CD4-positive, alpha-beta T cell treated with Interleukin-21 for 1 hour (primary cell): ENCODE data around the gene BCS1L.

ENCODE experiments used
- DNase-seq: peaks from one replicate; pipeline ENCODE4 v3.0.0-alpha.2; 2020

BCS1L gene

GRCh38 chr2:218659258-218659987 lies at the start of gene BCS1L, which contains the start of gene ZNF142:
BCS1L (plus strand) TSS chr2:218659683; CDS start chr2:218660988, 1,305 bp downstream.
ZNF142 (minus strand) TSS chr2:218659623; CDS start chr2:218656429, 3,194 bp downstream.
- DNase-seq: peak; percentile 94

DNA sequence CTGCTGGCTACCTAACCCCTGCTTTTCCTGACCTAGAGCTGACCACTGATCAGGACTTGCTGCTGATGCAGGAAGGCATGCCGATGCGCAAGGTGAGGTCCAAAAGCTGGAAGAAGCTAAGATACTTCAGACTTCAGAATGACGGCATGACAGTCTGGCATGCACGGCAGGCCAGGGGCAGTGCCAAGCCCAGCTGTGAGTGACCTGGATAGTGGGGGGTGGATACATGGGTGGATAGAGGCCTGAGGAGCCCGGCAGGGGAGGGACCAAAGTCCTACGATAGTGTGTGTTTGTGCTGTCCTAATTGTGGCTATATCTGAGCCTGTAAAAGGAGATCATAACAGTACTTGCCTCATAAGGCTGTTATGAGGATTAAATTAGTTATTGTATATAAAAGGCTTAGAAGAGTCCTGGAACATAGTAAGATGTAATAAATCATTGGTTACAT lies 43.6 kb upstream of the BCS1L start:
- DNase-seq: no peak

DNA sequence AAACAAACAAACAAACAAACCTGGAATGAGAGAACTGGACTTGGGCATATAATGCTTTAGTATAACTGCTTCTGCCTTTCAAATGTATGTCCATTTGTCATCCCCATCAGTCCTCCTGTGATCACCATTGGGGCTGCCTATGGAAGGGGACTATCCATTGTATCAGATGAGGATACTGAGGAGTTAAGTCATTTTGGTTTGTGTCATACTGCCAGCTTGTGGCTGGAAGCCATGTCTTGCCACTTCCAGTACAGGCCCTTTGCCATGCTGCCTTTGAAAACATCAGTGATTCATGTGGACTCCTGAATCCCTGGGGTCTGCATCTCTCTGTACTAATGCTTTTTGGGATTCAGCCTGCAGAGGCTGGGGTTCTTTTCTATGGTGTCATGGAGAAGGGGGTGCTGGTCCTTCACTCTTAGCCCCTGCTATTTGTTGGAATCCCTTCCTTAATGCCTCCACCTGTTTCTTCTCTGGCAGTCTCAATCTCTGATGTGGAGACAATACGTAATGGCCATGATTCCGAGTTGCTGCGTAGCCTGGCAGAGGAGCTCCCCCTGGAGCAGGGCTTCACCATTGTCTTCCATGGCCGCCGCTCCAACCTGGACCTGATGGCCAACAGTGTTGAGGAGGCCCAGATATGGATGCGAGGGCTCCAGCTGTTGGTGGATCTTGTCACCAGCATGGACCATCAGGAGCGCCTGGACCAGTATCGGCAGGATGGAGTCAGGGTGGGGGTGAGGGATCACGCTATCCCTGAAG lies 41.2 kb upstream of the BCS1L start:
- no peak for DNase-seq

DNA sequence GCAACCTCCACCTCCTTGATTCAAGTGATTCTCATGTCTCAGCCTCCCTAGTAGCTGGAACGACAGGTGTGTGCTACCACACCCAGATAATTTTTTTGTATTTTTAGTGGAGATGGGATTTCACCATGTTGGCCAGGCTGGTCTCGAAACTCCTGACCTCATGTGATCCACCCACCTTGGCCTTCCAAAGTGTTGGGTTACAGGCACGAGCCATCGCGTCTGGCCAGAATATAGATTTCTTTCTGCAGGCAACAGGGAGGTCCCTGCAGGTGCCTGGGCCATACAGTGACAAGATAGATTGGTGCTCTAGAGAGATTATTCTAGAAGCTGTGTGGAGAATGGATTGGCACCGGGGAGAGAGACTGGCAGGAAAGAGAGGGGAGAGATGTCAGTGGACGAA lies 38.5 kb upstream of the BCS1L start:
- no peak for DNase-seq

GRCh38 chr2:218622606-218623365 lies 36.7 kb upstream of the BCS1L start:
- no peak for DNase-seq

GRCh38 chr2:218623366-218623705 lies 36.1 kb upstream of the BCS1L start:
- DNase-seq: no peak

DNA sequence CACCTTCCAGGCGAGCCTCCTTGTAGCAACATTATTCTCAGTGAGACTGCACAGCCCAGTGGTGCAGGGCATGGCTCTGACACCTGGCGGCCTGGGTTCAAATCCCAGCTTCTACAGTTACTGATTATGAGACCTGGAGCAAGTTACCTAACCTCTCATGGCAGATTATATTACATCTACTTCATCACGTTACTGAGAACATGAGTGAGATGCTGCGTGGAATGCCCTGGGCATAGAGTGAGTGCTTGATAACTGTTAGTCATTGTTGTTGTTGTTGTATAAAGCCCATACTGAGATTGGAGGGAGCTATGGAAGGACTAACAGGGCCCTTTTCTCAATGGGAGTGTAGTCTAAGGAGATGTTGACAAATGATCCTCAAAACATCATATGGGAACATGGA lies 33.1 kb upstream of the BCS1L start:
- no peak for DNase-seq

GRCh38 chr2:218627939-218628338 lies 31.5 kb upstream of the BCS1L start:
- DNase-seq: no peak

DNA sequence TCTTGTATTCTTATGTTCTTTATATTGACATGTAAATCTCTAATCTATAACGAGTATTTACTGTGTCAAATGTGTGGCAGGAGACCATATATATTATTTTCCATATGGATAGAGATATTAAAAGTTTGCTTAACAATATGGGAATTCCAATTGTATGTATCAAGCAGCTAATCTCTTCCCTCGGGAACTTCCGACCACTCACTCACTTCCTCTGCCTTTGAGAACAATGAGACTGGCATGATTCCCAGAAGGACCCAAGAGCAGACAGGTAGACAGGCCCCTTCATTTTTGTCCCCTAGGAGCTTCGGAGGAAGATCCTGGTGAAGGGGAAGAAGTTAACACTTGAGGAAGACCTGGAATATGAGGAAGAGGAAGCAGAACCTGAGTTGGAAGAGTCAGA lies 27.6 kb upstream of the BCS1L start:
- DNase-seq: no peak

- no peak for DNase-seq
These were observed 23.8 kb upstream of the BCS1L start for GRCh38 chr2:218635719-218636118.

GRCh38 chr2:218638372-218638771 lies 21.1 kb upstream of the BCS1L start:
- DNase-seq: no peak

DNA sequence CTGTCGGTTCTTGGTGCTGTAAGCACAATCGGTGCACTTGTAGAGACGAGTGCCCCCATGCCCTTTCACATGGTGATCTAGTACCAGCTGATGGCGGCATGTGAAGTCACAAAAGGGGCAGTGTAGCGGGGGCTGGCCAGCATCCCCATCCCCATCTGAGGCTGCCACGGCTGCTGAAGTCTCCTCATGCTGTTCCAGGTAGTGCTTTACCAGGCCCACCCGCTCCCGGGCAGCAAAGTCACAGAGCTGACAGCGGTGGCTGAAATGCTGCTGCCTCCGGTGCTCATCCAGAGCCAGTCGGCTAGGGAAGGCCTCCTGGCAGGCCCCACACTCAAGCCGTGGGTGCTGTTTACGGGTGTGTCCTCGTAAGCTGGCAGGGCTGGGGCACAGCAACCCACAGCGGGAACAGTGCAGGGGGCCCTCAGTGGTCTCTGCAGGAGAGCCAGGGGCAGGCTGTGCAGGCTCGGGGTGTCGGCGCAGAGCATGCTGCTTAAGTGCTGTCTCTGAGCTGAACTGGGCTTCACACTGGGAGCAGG lies 17.3 kb upstream of the BCS1L start:
- DNase-seq: no peak

DNA sequence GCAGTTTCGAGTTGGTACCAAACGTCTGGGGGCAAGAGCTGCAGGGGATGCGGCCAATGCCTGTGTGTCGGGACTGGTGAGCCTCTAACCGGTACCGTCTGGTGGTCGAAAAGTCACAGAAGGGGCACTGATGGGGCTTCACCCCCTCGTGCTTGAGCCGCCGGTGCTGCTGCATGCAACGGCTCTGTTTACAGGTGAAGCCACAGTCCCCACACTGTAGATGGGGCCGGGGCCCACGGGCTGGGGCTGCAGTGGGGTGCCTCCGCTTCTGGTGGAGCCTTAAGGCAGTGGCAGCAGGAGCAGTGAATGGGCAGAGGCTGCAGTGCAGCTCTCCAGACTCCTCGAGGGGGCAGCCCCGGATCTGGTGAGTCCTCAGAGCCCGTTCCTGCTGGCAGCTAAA lies 16.7 kb upstream of the BCS1L start:
- no peak for DNase-seq

GRCh38 chr2:218643751-218644310 lies 15.7 kb upstream of the BCS1L start:
- DNase-seq: no peak

DNA sequence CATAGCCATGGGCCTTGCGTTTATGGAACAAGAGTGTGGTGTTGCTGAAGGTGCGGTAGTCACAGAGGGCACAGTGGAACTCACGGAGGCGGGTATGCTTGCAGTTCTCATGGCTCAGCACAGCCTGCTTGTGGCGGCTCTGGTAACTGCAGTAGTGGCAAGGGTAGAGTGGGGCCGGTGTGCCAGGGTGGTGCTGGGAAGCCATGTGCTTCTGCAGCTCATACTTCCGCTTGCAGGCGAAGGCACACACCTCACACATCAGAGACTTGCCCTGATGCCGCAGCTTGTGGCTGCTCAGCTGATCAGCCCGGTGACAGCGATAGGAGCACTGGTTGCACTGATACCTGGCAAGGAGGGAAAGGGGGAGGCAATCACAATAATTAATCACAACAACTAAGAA lies 14.8 kb upstream of the BCS1L start:
- no peak for DNase-seq

DNA sequence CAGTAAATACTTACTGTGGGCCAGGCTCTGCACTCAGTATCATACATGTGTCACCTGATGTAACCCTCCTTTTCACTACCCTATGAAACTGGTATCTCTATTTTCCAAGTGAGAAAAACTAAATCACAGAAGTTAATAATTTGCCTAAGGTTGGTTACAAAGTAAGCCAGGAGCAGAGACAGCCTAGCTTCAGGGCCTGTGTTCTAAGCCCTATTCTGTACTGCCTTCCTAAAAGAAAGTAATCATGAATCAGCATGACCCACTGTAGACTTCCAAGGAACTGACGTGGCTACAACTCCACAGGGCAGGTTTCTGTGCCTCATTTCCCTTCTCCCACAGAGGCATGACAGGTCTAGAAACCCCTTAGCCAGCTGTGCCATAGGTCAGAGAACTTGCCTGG lies 14.4 kb upstream of the BCS1L start:
- no peak for DNase-seq

GRCh38 chr2:218648088-218648786 lies 11.2 kb upstream of the BCS1L start:
- DNase-seq: peak; percentile 62

GRCh38 chr2:218648787-218649100 lies 10.7 kb upstream of the BCS1L start:
- DNase-seq: no peak

GRCh38 chr2:218655751-218656150 lies 3.7 kb upstream of the BCS1L start:
- DNase-seq: no peak

- DNase-seq: peak; percentile 45
These were observed 719 bp upstream of the BCS1L start for GRCh38 chr2:218658671-218659257.

- no peak for DNase-seq
These were observed 490 bp downstream of the BCS1L start for GRCh38 chr2:218659988-218660358.

DNA sequence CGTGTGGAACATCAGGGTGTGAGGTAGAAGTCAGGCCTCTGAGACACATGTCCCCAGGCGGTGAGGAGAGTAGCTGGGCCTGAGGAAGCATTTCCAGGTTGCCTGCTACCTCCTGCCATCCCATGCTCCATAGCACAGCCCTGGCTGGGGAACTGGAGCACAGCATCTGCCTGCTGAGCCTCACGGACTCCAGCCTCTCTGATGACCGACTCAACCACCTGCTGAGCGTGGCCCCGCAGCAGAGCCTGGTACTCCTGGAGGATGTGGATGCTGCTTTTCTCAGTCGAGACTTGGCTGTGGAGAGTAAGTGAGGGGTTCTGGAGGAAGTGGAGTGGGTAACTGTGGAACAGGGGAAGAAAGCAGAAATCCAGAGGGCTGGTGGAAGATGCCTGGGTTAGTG lies 2.9 kb downstream of the BCS1L start:
- no peak for DNase-seq
